Mononuclear cell (primary cell): ENCODE results near the gene ETV4. TPM values are rescaled to one million over a fixed set of nuclear protein-coding genes. Genes with fewer than 3 reads are reported as not detected.

Experiments used
- H3K27me3 ChIP-seq: 2 replicates; pipeline ENCODE4 v1.6.0; 2011; ENCODE audit warnings: low read length, control low read depth; ENCODE audit not compliant: insufficient read depth
- H3K4me1 ChIP-seq: 2 replicates; pipeline ENCODE4 v1.5.1; 2011; ENCODE audit warnings: mild to moderate bottlenecking, low read length, control low read depth; ENCODE audit not compliant: insufficient read depth
- H3K4me3 ChIP-seq: 2 replicates; pipeline ENCODE4 v1.5.1; 2011; ENCODE audit warnings: mild to moderate bottlenecking, low read length, moderate library complexity
- H3K9me3 ChIP-seq: 2 replicates; pipeline ENCODE4 v1.5.1; 2011; ENCODE audit warnings: low read depth, mild to moderate bottlenecking, control low read depth, low read length
- total RNA-seq: library from RNA; depleted of rRNA; stranded (reverse); fragments of >200 nt; gene quantifications from one replicate; pipeline ENCODE4 v1.2.3, GENCODE V29; 2012

ETV4 gene
- total RNA-seq, 1 donor, result not detected

DNA sequence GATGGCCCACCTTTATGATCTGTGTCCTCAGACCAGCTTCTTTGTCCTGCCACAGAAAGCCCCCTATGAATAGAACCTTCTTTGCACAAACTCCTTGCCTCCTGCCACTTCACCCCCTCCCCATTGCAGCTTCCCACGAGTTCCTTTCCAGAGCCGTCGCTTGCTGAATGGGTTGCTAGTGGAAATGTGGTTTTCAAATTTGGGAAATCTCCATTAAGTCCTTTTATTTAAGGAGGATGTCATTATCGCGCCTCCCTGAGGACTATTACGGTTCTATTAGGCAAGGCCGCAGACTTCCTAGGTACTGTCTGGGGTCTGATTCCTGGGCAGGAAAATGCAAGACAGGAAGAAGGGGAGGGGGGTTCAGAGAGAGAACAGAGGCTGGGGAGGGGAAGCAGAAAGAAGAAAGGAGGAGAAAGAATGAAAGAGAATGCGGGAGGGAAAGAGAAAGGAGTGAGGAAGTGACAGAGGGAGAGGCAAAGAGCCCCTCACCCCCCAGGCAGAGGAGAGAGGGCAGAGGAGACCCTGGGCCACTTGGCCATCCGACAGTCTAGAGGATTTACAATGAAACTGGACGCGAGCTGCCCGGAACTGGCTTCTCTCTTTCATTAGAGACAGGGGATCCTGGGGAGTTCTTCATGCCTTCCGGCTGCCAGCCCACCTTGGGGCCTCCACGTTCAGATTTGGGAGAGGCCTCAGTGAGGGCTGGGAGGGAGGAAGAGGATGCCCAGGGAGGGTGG is 31.7 kb upstream of the ETV4 start:
- Histone ChIP-seq H3K27me3 (no peaks in the 10 kb centered on the region), H3K4me3 (no peak overlapping the region), H3K4me1 (peaks cover 14% of the 10 kb centered on the region), H3K9me3 (no peaks in the 10 kb centered on the region)

DNA sequence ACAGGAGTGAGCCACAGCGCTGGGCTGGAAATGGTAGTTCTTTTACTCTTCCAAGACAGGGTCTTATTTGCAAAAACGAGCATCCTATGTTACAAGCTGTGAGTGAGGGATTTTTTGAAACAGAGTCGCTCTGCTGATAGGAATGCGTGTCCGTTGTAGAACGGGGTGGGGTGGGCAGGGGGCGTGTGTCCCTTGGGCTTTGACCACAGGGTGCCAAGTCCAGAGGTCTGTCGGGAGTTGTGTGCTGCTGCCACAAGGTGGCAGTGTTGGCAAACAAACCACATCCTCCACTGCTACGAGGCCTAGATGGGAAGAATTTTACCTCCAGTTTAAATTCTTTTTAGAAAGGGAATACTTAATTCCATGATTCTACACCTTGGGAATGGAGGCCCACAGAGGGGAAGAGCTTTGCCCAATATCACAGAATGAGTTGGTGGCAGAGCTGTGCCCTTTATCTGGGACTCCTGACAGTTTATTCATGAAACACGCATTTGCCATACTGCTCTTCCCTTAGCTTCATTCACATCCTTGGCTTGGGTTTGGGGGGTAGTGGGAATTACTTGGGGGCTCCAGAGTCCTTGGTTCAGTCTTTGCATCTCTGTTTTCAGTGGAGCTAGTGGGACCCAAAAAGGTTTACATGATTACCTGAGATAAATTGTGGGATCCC is 30.6 kb upstream of the ETV4 start:
- no peak overlapping the region for H3K4me3 ChIP-seq
- H3K9me3 ChIP-seq, result no peaks in the 10 kb centered on the region
- no peaks in the 10 kb centered on the region for H3K27me3 ChIP-seq
- peaks cover 14% of the 10 kb centered on the region for H3K4me1 ChIP-seq

DNA sequence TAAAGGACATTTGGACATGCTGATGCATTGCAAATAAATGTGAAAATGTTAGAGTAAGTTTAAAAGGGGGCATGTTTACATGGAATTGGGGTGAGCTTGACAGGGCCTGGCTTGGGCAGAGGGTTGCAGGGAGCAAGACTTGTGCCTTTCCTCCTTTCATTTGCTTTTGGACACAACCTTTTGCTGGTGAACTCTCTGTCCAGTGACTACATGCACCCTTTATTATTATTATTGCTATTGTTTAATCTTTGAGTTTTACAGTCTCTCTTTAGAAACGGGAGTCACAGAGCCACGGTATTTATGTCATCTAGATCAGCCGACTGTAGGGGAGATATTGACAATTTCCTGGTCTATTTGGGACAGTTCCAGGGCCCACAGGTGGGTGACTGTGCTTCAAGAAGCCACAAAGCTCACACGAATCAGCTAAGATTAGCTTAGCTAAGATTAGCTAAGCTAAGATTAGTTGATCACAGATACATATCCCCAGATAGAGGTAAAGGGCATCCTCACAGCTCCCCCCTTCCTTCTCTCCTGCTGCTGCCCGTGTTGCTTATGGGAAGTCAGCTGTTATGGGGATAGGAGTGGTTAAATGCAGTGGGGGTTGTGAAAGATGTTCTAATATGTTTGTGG is 28.9 kb upstream of the ETV4 start:
- Histone ChIP-seq H3K4me3 (no peak overlapping the region), H3K4me1 (peaks cover 14% of the 10 kb centered on the region), H3K9me3 (no peaks in the 10 kb centered on the region), H3K27me3 (no peaks in the 10 kb centered on the region)

DNA sequence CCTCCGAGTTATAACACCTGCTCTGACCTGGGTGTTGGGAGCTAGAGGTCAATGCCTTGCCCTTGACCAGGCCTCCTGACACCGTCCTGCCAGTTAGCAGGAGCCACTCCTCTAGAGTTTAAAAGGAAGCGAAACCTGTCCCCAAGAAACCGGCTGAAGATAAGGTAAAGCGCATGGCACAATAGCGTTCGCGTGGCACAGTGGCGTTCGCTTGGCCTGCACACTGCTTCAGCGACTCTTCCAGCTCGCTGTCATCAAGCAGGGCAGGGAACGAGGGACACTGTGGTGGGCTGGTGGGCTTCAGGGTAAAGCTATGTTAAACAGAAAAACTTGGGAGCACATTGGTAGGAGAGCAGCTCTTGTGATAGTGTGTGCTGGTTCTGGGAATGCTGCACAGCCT is 28.2 kb upstream of the ETV4 start:
- H3K9me3 ChIP-seq, result no peaks in the 10 kb centered on the region
- peaks cover 11% of the 10 kb centered on the region for H3K4me1 ChIP-seq
- no peaks in the 10 kb centered on the region for H3K27me3 ChIP-seq
- H3K4me3 ChIP-seq, result no peak overlapping the region

DNA sequence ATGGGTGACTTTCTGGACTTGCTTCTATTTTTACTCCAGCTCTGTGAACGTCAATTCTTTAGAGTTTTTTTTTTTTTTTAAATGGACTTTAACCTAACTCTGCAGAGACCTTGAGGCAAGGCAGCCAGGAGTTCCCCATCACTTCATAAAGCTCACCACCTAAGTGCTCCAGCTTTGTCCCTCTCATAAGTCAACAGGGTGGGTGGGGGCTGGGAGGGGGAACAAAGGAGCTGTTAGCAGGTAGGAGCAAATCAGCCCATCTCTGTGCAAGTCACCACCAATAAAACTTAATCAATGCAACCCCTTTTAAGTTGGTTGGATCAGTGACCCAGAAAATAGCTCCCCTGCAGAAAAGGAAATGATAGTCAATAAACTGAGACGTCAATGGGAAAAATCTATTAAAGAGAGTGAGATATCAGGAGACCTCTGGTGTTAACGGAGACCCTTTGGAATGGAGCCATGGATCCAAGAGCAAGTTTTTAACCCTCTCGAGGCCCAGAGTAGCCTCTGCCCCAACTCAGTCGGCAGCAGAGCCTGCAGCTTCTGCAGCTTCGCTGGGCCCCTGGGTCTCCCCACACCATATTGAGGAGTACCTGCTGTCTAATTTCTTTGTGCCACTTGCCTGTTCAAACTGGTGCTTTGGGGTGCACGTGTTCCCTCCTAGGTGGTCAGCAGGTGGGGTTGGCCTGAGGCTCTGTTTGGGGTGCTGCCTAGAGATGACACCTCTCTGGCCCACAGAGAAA is 27.6 kb upstream of the ETV4 start:
- Histone ChIP-seq H3K4me1 (peaks cover 7% of the 10 kb centered on the region), H3K4me3 (no peak overlapping the region), H3K9me3 (no peaks in the 10 kb centered on the region), H3K27me3 (no peaks in the 10 kb centered on the region)

DNA sequence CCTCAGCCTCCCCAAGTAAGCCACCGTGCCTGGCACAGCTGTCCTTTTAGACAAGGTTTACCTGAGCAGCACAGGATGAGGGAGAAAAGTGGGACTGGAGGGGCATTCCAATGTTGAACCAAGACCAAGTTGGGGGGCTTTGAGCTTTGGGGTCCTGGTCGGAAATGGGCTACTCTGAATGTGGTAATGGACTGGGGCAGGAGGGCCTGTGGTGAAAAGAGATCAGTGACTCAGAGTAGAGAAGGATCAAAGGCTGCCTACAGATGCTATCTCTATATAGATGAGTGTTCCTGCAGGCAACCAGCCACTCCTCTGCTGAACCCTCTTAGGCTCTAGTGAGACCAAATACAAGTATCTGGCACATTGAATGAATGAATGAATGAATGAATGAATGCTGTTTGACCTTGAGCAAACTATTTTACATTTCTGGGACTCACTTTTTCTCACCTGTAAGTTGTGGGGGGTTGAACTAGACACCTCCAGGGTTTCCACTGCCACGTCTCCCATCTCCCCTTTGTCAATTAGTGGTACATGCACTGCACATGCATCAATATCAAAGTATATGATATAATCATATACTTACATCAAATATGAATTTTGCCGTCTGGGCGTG is 26.3 kb upstream of the ETV4 start:
- H3K4me3 ChIP-seq, result no peak overlapping the region
- H3K9me3 ChIP-seq, result no peaks in the 10 kb centered on the region
- no peaks in the 10 kb centered on the region for H3K27me3 ChIP-seq
- no peaks in the 10 kb centered on the region for H3K4me1 ChIP-seq

DNA sequence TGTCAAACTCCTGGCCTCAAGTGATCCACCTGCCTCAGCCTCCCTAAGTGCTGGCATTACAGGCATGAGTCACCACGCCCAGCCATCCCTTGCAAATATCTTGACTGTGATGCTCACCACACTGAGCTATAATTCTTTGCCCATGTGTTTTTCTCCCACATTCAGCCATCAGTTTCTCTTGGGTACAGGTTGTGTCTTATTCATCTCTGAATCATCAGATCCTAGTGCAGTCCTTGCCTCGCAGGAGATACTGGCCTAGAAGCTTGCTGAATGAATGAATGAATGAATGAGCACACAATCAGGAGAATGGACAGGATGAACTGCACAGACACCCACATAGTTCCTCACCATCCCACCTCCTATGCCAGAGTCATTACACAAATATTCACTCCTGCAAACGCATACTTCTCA is 24.4 kb upstream of the ETV4 start:
- H3K4me1 ChIP-seq, result no peaks in the 10 kb centered on the region
- H3K9me3 ChIP-seq, result no peaks in the 10 kb centered on the region
- no peak overlapping the region for H3K4me3 ChIP-seq
- no peaks in the 10 kb centered on the region for H3K27me3 ChIP-seq

DNA sequence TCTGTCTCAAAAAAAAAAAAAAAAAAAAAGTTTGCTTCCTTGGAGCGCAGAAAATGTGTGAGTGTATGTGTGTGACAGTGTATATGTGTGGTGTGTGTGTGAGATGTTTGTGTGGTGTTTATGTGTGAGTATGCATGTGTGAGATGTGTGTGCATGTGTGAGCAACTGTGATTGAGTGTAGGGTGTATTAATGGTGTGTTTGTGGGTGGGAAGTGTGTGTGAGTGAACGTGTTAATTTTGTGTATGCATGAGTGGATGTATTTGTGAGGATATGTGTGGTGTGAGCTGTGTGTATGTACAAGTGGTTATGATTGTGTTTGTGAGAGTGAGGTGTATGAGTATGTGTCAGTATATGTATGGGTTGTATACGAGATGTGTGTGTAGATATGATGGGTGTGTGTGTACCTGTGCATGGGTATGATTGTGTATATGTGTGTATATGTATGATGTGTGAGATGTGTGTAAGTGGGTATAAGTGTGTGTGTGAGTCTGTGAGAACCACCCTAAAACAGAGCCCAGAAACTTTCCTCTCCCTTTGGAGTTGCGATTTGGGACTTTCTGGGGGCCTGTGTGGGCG is 22.5 kb upstream of the ETV4 start:
- H3K27me3 ChIP-seq, result peaks cover 5% of the 10 kb centered on the region
- H3K4me3 ChIP-seq, result no peak overlapping the region
- H3K4me1 ChIP-seq, result no peaks in the 10 kb centered on the region

DNA sequence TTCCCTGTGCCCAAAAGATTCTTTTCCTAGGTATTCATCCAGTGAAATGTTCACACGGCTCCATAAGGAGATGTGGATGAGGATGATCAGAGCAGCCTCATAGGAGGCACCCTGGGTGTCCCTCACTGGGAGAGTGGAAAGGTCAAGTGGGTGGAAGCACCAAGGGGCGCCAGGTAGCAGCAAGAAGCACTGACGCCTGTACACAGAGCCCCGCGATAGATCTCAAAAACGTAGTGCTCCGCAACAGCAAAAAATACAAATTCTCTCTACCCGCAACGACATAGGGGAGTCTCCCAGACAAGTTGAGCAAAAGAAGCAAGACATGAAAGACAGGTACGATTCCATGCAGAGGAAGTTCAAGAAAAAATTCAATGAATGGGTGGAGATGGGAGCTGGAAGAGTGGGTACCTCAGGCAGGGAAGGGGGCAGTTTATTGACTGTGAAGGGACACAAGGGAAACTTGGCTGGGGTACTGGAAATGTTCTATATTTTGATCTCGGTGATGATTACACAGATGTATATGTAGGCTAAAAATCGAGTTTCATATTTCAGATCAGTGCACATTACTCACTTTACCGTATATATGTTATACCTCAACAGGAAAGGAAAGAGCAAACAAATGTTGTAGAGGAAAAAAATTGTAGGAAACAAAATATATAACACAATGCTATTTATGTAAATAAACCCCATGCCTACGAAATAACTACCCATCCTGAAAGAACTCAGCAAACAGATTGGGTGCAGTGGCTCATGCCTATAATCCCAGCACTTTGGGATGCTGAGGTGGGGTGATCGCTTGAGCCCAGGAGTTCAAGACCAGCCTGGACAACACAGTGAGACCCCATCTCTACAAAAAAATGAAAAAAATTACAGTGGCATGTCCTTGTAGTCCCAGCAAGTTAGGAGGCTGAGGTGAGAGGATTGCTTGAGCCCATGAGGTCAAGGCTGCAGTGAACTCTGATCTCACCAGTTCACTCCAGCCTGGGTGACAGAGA is 17.8 kb upstream of the ETV4 start:
- Histone ChIP-seq H3K27me3 (peaks cover 23% of the 10 kb centered on the region), H3K4me3 (no peak overlapping the region), H3K4me1 (no peaks in the 10 kb centered on the region), H3K9me3 (no peaks in the 10 kb centered on the region)

More for the DNA sequence above, 22.5 kb upstream of the ETV4 start:
- H3K9me3 ChIP-seq, result no peaks in the 10 kb centered on the region

DNA sequence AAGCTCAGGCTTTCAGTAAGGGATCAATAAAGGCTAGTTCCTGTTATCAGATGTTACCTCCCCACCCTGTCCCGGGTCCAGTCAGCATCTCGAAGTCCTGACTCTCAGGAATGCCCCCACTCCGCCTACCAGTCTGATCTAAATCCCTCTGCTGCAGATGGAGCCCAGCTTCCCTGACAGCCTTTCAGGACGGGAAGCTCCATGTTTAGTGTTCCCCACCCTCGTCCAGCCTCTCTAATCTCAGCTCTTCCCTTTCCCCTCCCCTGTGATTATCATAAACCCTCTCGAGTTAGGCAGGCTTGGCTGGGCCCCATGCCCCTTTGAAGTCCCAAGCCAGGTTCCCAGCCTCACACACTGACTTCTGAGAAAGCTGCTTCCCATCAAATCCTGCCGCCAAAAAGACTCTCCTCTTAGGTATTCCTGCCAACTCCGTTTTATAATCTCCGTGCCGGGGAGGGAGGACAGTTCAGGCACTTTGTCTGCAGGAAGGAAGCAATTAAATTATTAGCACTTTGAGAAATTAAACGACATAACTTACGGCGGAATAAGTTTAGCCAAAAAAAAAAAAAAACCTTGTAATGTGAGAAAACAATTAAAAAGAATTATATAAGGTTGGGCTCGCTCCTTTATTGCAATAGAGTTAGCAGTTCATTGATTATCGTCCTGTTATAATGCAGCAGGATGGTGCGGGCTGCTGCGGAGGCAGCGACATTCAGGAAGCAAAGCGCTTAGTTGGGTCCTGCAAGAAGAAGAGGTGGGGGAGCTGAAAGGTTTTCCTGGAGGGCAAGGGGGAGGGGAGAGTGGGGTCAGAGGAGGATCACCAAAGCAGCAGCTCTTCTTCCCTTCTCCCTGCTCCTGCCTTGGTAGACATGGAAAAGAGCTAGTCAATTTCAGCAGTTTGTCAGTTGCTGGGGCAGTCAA is 16.8 kb upstream of the ETV4 start:
- H3K4me1 ChIP-seq, result no peaks in the 10 kb centered on the region
- peaks cover 23% of the 10 kb centered on the region for H3K27me3 ChIP-seq
- no peak overlapping the region for H3K4me3 ChIP-seq
- no peaks in the 10 kb centered on the region for H3K9me3 ChIP-seq

DNA sequence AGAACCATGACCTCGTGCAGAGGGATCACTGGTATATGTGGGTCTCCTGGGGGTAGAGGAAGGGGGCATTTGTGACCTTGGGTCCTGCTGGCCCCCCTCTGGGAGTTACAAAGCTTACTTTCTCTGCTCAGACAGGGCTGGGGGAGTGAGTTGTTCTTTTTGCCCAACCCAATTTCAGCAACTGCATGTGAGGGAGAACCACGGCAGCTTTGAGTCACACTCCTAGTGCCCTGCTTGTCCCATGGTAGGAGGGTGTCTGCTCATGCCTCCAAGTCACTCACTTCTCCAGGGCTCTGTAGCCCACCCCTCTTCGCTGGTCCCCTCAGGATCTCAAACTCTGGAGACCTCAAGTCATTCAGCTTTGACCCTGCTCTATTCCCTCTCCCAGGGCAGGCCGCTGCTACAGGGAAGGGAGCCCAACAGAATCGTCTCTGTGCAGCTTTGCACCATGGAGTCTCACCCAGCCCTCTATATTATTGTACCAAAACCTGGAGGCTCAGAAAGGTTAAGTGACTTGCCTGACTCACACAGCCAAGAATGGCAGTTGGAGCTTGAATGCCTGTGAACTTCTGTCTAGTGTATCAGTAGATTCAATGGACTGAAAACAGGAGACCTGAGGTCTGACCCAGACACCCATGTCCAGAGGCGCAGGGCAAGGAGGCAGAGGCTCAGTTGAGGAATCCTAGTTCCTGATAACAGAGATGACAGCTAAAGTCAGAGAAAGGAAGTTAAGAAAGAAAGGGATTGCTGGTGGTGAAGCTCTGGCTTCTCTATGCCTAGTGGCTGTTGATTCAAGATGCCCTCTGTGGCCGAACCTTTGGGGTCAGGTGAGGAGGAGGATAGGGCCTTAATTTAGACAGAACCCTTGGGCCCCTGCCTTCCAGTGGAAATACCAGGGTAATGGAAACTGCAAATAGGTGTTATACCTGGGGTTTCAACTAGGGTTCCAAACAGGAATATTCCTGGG is 14.6 kb upstream of the ETV4 start:
- peaks cover 8% of the 10 kb centered on the region for H3K4me1 ChIP-seq
- no peaks in the 10 kb centered on the region for H3K9me3 ChIP-seq
- no peak overlapping the region for H3K4me3 ChIP-seq
- H3K27me3 ChIP-seq, result peaks cover 23% of the 10 kb centered on the region
